Stimulated activated CD4-positive, alpha-beta T cell treated with anti-CD3 and anti-CD28 coated beads, Interleukin-4, amount 100 ng/mL, for 4 hours (primary cell): ENCODE data around the gene CCR6.
A peak's percentile ranks its signal among the peaks of the same experiment; 100 is the strongest.

Source experiments
- DNase-seq, 2 experiments: peaks; one replicate each; pipeline ENCODE4 v3.0.0-alpha.2; 2020

Gene CCR6

GRCh38 chr6:167121335-167121841 lies 1.5 kb upstream of the CCR6 start:
- no peak for DNase-seq

DNA sequence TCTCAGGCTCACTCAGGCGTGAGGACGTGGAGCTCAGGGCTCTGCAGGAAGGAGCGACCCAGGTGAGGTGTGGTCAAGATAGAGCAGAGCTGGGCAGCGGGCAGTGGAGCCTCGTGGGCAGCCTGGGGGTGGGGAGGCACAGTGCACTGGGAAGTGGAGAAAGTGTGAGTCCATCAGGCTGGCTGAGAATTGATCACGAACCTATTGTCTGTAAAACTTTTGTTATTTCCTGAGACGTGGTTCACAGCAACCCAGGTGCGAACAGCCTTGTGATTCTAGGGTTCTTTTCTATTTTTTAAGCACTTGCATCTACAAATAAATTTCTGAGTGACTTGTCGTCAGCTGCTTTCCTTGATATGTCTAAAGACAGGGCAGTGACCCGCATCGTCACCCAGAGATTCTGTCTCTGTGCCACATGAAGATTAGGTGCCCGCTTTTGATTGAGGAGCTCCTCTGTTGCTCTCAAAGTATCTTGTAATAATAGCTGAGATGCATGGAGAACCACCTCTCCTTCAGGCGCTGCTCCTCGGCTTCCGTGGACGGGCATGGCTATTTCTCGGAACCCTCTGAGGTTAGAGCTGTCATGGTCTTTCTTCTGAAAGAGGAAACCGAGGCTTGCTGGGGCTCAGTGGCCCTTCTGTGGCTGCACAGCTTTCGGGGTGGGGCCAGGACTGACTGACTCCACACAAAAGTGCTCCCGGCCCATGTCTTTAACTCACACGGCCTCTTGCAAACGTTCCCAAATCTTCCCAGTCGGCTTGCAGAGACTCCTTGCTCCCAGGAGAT lies 662 bp upstream of the CCR6 start:
- DNase-seq = no peak

GRCh38 chr6:167124753-167125152 lies 1.9 kb downstream of the CCR6 start:
- DNase-seq = no peak

DNA sequence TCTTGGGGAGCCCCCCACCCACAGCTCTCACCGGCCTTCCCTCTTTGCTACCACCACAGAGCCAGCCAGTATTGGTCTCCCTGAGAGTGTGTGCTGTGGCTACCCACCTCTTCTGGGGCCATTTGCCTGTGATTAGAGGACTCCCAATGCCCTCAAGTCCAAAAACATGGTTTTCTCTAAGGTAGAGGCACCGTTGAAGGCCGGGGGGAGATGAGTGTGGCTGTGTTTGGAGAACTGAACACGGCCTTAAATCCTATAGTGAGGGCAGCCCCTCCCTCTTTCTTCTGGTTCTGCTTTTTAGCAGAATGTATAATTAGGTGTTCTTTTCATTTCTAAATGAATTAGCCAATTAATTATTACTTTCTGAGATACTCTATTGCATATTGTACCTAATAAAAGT lies 2.5 kb downstream of the CCR6 start:
- DNase-seq = no peak

DNA sequence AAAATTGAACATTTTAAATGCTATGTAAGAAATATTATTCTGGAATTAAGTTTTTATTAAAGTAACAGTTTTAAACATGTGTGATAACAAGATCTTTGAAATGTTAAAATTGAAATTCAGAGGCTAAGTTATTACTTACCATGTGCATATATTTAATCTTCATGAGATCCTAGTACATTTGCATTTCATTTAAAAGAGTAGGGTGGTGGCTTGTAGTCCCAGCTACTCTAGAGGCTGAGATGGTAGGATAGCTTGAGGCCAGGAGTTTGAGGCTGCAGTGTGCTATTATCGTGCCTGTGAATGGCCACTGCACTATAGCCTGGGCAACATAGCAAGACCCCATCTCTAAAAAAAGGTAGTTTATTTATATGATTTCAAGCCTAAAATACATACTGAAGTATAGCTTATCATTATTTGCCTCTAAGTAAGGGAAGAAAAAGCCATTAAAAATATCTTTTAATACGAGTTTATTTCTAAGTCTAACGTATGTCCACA lies 3.0 kb downstream of the CCR6 start:
- no peak for DNase-seq

GRCh38 chr6:167127785-167128531 lies 5.1 kb downstream of the CCR6 start:
- DNase-seq = no peak

GRCh38 chr6:167129159-167129558 lies 6.3 kb downstream of the CCR6 start:
- DNase-seq = no peak

DNA sequence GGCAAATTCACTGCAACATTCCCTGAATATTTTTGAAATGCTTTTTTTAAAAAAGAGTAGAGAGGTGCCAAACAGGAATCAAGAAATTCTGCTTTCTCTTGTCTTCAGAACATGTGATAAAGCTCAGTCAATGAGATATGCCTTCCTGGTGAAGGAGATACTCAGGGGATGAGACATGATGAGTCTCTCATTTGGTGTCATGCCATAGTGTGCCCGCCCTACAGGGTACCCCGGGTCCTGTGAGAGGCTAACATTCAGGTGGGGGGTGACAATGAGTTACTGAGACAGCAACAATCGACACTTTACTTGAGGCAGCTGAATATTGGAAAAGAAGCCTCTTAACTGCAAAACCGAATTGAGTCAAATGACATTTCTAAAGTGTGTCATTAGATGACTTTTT lies 6.7 kb downstream of the CCR6 start:
- DNase-seq = no peak

DNA sequence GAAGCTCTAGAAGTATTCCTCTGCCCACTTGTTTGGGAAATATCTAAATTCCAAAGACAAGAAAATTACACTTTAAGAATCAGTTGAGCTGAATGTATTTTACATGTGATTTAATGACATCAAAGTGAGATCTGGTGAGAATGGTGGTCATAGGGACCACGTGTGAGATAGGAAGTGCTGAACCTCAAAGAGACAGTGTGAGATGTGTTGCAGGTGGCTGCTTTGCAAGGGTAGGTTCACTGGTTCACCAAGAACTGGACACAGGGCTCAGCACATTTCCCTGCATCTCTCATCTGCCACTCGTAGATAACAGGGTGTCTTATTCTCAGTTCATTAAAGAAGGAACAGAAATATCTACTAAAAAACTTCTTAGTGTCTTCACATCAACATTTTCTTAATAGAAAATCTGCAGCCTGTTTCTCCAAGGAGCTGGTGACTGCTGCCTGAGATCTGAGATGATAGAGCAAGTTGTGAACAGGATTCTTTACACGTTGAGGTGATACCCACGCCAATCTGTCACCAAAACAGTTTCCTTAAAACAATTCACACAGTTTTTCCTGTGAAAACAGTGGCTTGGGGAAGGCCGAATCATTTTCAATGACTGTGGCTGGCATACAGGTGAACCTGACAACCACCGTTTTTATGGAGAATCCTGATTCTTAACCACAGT lies 7.2 kb downstream of the CCR6 start:
- DNase-seq = no peak

- no peak for DNase-seq
Observed at GRCh38 chr6:167130712-167131684, 8.1 kb downstream of the CCR6 start.

DNA sequence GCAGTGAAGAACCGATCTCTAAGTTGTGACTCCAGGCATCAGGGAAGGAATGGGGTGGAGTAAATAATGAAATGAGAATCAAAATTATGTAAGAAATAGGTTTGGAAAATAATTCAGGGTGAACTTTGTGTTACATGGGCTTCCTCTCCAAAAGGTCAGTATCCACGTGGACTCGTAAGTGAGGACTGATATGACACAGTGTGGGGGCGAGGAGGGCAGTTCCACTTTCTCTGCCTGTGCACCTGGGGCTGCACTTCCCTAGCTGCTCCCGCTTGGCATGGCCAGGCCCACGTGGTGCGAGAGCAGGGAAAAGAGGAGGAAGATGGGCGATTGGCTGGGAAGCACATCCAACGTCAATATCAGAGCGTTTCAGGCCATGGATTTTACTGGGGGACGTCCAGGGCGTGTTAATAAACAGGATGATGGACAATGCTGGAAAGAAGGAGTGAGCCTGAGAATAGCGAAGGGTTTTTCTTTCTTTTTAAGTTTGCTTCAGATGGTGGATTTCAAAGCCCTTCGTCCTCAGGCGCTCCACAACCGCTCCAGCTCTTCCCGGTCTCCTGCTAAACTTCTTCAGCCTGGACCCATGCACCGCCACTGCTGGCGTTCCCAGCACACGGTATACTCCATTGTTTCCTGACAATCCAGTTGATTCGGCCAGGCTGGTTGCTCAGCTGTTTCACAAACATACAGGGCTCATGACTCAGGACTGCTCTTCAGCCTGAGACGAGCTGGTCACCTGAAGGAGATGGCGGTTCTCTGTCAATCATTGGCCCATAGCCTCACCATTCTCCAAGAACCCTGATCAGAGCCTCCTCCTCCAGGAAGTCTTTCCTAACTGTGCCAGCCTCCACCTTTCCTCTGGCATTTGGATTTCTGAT lies 11.8 kb downstream of the CCR6 start:
- DNase-seq = no peak

- no peak for DNase-seq
Observed at GRCh38 chr6:167136376-167136775, 13.5 kb downstream of the CCR6 start.

DNA sequence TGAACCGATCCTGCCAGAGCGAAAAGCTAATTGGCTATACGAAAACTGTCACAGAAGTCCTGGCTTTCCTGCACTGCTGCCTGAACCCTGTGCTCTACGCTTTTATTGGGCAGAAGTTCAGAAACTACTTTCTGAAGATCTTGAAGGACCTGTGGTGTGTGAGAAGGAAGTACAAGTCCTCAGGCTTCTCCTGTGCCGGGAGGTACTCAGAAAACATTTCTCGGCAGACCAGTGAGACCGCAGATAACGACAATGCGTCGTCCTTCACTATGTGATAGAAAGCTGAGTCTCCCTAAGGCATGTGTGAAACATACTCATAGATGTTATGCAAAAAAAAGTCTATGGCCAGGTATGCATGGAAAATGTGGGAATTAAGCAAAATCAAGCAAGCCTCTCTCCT lies 14.2 kb downstream of the CCR6 start:
- DNase-seq = no peak

DNA sequence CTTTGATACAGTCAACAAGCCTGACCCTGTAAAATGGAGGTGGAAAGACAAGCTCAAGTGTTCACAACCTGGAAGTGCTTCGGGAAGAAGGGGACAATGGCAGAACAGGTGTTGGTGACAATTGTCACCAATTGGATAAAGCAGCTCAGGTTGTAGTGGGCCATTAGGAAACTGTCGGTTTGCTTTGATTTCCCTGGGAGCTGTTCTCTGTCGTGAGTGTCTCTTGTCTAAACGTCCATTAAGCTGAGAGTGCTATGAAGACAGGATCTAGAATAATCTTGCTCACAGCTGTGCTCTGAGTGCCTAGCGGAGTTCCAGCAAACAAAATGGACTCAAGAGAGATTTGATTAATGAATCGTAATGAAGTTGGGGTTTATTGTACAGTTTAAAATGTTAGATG lies 15.0 kb downstream of the CCR6 start:
- DNase-seq = no peak

GRCh38 chr6:167139761-167140160 lies 16.9 kb downstream of the CCR6 start:
- no peak for DNase-seq

DNA sequence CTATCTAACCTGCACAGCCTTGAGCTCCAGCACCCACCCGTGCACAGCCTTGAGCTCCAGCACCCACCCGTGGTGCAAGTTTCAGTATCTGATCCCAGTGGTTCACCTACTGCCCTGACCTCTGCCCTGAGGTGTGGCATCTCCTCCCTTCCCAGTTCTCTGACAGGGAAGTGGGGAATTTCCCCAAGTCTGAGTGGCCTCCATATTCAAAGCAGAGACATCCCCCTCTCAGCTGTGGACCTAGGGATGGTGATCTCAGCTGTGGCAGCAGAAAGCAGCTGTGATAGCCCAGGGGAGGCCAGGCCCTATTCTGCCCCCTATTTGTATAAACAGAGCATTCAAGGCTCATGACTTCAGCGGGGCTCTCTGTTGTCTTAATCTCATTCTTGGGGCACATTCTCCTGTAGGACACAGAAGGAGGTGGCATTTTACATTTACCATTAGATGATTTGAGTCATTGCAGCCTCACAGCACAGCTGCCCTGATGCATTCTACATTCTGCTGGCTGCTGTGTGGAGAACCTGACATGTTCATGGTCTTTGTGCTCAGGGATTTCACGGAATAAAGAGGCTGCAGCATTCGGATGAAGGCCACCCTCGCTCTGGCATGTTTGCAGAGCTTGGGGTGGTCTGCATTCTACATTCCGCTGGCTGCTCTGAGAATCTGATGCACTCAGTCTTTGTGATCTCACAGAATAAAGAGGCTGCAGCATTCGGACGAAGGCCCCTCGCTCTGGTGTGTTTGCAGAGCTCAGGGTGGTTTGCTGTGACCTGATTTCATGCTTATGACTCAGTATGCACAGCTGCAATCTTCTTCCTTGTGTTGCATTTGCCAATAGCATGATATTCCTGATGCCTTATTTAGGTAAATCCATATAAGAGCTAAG lies 17.9 kb downstream of the CCR6 start:
- no peak for DNase-seq

DNA sequence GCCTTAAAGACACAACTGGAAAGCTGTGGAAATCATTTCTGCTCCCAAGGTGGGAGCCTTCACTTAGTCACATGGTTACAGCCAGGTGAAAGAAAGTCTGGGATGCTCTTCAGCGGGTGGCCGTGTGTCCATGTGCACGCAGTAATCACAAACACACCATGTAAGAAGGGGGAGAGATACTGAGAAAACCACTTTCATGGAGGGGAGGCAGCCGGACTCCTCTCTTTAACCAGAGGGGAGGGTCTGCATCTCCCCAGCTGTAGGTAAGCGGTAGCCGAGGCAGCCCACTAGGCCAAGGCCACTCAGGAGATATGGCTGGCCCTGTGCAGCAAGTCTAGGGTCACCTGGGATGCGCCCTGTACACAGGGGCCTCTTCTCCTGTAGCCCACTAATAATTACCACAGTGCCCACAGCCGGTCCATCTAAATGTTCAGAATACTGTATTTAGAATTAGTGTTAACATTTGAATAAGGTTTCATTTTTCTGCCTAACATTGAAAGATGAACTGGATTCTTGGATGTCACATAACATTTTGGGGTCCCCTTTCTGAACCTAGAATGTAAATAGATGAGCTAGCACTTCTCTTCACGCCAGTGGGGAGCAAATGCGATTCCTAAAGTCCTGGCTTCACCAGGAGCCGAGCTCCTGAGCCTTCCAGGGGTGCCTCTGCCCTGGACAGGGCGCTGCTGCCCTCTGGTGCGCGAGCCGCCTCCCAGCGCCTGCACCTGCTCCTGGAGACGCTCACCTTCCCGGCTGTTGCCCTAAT lies 19.0 kb downstream of the CCR6 start:
- peak in 1 of 2 experiments; percentile 58 for DNase-seq

- no peak for DNase-seq
Observed at GRCh38 chr6:167142433-167142761, 19.5 kb downstream of the CCR6 start.

DNA sequence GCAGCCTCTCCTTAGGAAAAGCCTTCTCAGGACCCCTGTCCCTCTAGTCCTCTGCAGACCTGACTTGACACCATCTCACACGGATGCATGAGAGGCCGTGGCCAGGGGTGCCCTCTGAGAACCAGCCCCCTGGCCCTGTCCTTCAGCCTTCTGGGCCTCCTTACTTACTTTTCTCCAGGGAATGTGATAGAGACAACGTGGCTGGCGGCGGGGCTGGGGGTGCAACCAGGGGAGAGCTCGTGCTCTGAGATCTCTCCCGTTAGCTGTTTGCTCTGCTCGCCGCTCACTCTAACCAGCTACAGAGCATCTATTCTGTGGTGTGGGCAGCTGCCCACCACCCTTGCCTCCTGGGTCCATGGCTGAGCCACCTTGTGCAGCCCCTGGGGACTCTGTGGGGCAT lies 20.1 kb downstream of the CCR6 start:
- no peak for DNase-seq

DNA sequence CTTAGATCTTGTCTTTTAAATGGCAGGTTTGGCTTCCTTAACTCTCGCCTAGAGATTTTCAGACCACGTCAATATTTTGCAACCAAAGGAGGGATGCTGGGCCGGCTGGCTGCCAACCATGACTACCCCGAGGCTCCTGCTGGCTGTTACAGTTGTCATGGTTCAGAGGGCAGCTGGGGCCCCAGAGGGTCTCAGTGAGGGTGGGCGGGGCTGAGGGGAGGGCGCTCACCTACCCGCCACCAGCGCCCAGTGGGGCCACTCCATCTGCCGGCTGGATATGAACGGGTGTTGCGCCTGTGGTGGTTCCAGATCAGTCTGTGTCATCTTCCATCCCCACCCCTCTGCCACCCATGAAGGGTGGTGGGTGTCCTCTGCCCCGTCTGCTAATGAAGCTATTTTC lies 22.6 kb downstream of the CCR6 start:
- no peak for DNase-seq
